Right lobe of liver (tissue), 4 donors: ENCODE measurements around the gene WDR93.

ENCODE experiments used
- CTCF ChIP-seq, 4 donors: fragments of 200-600 bp in 3 of 4; fragments of 450-650 bp in 1 of 4; IDR thresholded peaks; one replicate each; pipeline versions ENCODE4 v1.5.1 to v1.8.0; 2016 to 2022; ENCODE audit warnings: antibody characterized with exemption in 4 of 4, mild to moderate bottlenecking in 2 of 4
- POLR2A ChIP-seq: fragments of 450-650 bp; IDR thresholded peaks from one replicate; pipeline ENCODE4 v1.6.1; 2017; ENCODE audit warnings: antibody characterized with exemption, mild to moderate bottlenecking
- donor health status: DM: no; HTN: no; CAD: no.
- donor health status: DM: no; HTN: no; CAD: no.
- donor health status: DM: no; HTN: yes; CAD: no.

- TF ChIP-seq CTCF (IDR thresholded peaks at IDR 0.05) (peak; percentile 66 to 78 (median 72)), POLR2A (peak; percentile 80)
Measured at GRCh38 chr15:89750560-89751542, 60.2 kb downstream of the WDR93 start, which contains the start of gene MESP1.
